Measurements from ENCODE around the gene MAGI1.

- no peak for TF ChIP-seq POLR2AphosphoS5 (IDR thresholded peaks at IDR 0.05; ENCODE audit: low read depth, low read length)
- no peak for TF ChIP-seq POLR2A (IDR thresholded peaks at IDR 0.05; ENCODE audit: low read depth, low read length)
- TF ChIP-seq TAF1 (IDR thresholded peaks at IDR 0.05; ENCODE audit: borderline replicate concordance, low read depth, low read length): no peak
These were observed 370.8 kb downstream of the MAGI1 start for GRCh38 chr3:65667963-65668362.

Data from GM12892 (cell line).